Gastrocnemius medialis (tissue), 4 donors: ENCODE results near the gene KIT. TPM values are rescaled to one million over a fixed set of nuclear protein-coding genes. Genes with fewer than 3 reads are reported as not detected.

Experiments used
- ATAC-seq, 2 donors: fragments of 150-250 bp; one replicate each; pipeline ENCODE4 v1.9.1; 2016
- DNase-seq, 2 donors: peaks; one replicate each; pipeline ENCODE4 v3.0.0-alpha.2; 2019
- H3K27ac ChIP-seq, 4 donors: fragments of 200-600 bp; sonication (generic); 1 replicate in 1 of 4; 2 replicates in 3 of 4; pipeline ENCODE4 v1.5.1; 2016 to 2018; ENCODE audit warnings: mild to moderate bottlenecking in 2 of 4, moderate library complexity in 1 of 4
- H3K27me3 ChIP-seq, 3 donors: fragments of 200-600 bp; sonication (generic) in 2 of 3; 1 replicate in 1 of 3; 2 replicates in 2 of 3; pipeline versions ENCODE4 v1.5.1 to v1.6.0; 2016 to 2019; ENCODE audit warnings: mild to moderate bottlenecking in 1 of 3, moderate library complexity in 1 of 3
- H3K36me3 ChIP-seq, 2 donors: fragments of 200-600 bp; sonication (generic) in 1 of 2; one replicate each; pipeline ENCODE4 v1.5.1; 2017 to 2018
- H3K4me1 ChIP-seq, 2 donors: fragments of 200-600 bp; sonication (generic) in 1 of 2; one replicate each; pipeline ENCODE4 v1.5.1; 2016 to 2017; ENCODE audit warnings: mild to moderate bottlenecking in 2 of 2
- H3K4me3 ChIP-seq, 4 donors: fragments of 200-600 bp; sonication (generic) in 3 of 4; 1 replicate in 1 of 4; 2 replicates in 3 of 4; pipeline ENCODE4 v1.5.1; 2016 to 2019; ENCODE audit warnings: mild to moderate bottlenecking in 2 of 4
- H3K9me3 ChIP-seq, 3 donors: fragments of 200-600 bp; sonication (generic) in 2 of 3; 1 replicate in 1 of 3; 2 replicates in 2 of 3; pipeline ENCODE4 v1.5.1; 2016 to 2019
- POLR2A ChIP-seq, 2 donors: fragments of 450-650 bp; IDR thresholded peaks; one replicate each; pipeline ENCODE4 v1.6.1; 2017; ENCODE audit warnings: antibody characterized with exemption in 2 of 2, mild to moderate bottlenecking in 2 of 2, moderate library complexity in 2 of 2
- in situ Hi-C, 4 donors: fragments of 200-750 bp; cut with MboI; loops; one replicate each; pipeline versions ENCODE4 v1.15.0 to v1.8.0; 2017; ENCODE audit warnings: low sequenced_read_pairs in 4 of 4
- intact Hi-C: fragments of 100-400 bp; cut with DNase I; formaldehyde crosslinking; loops from one replicate; pipeline ENCODE4 v1.15.1; 2023; ENCODE audit warnings: low total_unique reads
- total RNA-seq, 4 donors: library from RNA; depleted of rRNA; stranded (reverse); fragments of >200 nt; gene quantifications; one replicate each; pipeline versions ENCODE4 v1.1.0 to v1.2.3, GENCODE V29; 2016
- TF ChIP-seq, protein P1 (sequence below), 5 experiments: fragments of 450-650 bp in 3 of 5; fragments of 200-600 bp in 2 of 5; sonication (generic) in 2 of 5; IDR thresholded peaks in 4 of 5; conservative IDR thresholded peaks in 1 of 5; 1 replicate in 4 of 5; 2 replicates in 1 of 5; pipeline ENCODE4 v1.5.1; 2016 to 2019; ENCODE audit warnings: antibody characterized with exemption in 5 of 5, mild to moderate bottlenecking in 3 of 5, moderate library complexity in 3 of 5

Gene KIT
- total RNA-seq, 4 donors from 2014 or later, result 0.62 to 2.9 (median 1.9) TPM

GRCh38 chr4:54742636-54743399 lies 85.1 kb downstream of the KIT start:
- H3K27ac ChIP-seq, result no peak overlapping the region
- H3K4me3 ChIP-seq, result no peak overlapping the region
- no peak for TF ChIP-seq POLR2A (IDR thresholded peaks at IDR 0.05)
- TF ChIP-seq, protein P1, sequence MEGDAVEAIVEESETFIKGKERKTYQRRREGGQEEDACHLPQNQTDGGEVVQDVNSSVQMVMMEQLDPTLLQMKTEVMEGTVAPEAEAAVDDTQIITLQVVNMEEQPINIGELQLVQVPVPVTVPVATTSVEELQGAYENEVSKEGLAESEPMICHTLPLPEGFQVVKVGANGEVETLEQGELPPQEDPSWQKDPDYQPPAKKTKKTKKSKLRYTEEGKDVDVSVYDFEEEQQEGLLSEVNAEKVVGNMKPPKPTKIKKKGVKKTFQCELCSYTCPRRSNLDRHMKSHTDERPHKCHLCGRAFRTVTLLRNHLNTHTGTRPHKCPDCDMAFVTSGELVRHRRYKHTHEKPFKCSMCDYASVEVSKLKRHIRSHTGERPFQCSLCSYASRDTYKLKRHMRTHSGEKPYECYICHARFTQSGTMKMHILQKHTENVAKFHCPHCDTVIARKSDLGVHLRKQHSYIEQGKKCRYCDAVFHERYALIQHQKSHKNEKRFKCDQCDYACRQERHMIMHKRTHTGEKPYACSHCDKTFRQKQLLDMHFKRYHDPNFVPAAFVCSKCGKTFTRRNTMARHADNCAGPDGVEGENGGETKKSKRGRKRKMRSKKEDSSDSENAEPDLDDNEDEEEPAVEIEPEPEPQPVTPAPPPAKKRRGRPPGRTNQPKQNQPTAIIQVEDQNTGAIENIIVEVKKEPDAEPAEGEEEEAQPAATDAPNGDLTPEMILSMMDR (IDR thresholded peaks at IDR 0.05 in 4 of 5, conservative IDR thresholded peaks at IDR 0.05 in 1 of 5), result no peak
- ATAC-seq, result no peak
- intact Hi-C loops, result no loop called here
- H3K9me3 ChIP-seq, result no peaks in the 10 kb centered on the region
- in situ Hi-C loops, result no loop called here
- H3K4me1 ChIP-seq, result no peaks in the 10 kb centered on the region
- DNase-seq, result no peak
- H3K27me3 ChIP-seq, result no peaks in the 10 kb centered on the region
- H3K36me3 ChIP-seq, result no peaks in the 10 kb centered on the region

GRCh38 chr4:54743562-54743961 lies 85.8 kb downstream of the KIT start:
- Histone ChIP-seq H3K27ac (no peak overlapping the region), H3K27me3 (no peaks in the 10 kb centered on the region), H3K36me3 (no peaks in the 10 kb centered on the region), H3K9me3 (no peaks in the 10 kb centered on the region), H3K4me3 (no peak overlapping the region), H3K4me1 (no peaks in the 10 kb centered on the region)
- ATAC-seq (no peak), DNase-seq (no peak)
- in situ Hi-C loops (no loop called here), intact Hi-C loops (no loop called here)
- TF ChIP-seq, protein P1 (IDR thresholded peaks at IDR 0.05 in 4 of 5, conservative IDR thresholded peaks at IDR 0.05 in 1 of 5), result no peak
- no peak for TF ChIP-seq POLR2A (IDR thresholded peaks at IDR 0.05)

DNA sequence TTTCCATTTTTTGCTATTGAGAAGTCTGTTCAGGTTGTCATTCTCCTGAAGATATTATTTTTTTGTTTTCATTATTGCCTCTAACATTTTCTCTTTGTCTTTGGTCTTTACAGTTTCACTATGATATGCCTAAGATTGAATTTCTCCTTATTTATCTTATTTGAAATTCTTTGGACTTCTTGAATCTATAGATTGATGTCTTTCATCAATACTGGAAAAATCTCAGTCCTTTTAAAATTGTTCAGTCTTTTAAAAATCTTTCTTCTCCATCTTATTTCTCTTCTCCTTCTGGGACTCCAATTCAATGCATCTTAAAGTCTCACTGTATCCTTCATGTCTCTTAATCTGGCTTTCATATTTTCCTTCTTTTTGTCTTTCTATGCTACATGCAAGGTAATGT lies 86.7 kb downstream of the KIT start:
- ATAC-seq (no peak), DNase-seq (no peak)
- no peak for TF ChIP-seq POLR2A (IDR thresholded peaks at IDR 0.05)
- TF ChIP-seq, protein P1 (IDR thresholded peaks at IDR 0.05 in 4 of 5, conservative IDR thresholded peaks at IDR 0.05 in 1 of 5), result no peak
- no peaks in the 10 kb centered on the region for H3K4me1 ChIP-seq
- no peaks in the 10 kb centered on the region for H3K9me3 ChIP-seq
- intact Hi-C loops (no loop called here), in situ Hi-C loops (no loop called here)
- no peak overlapping the region for H3K4me3 ChIP-seq
- H3K36me3 ChIP-seq, result no peaks in the 10 kb centered on the region
- H3K27ac ChIP-seq, result no peak overlapping the region
- H3K27me3 ChIP-seq, result no peaks in the 10 kb centered on the region

- Histone ChIP-seq H3K27me3 (no peaks in the 10 kb centered on the region), H3K4me3 (no peak overlapping the region), H3K9me3 (no peaks in the 10 kb centered on the region), H3K27ac (no peak overlapping the region), H3K36me3 (no peaks in the 10 kb centered on the region), H3K4me1 (no peaks in the 10 kb centered on the region)
- no peak for DNase-seq
- intact Hi-C loops (no loop called here), in situ Hi-C loops (no loop called here)
- ATAC-seq, result no peak
- TF ChIP-seq, protein P1 (IDR thresholded peaks at IDR 0.05 in 4 of 5, conservative IDR thresholded peaks at IDR 0.05 in 1 of 5), result no peak
- TF ChIP-seq POLR2A (IDR thresholded peaks at IDR 0.05), result no peak
These were observed 87.4 kb downstream of the KIT start for GRCh38 chr4:54745031-54745770.
